CD4-positive, alpha-beta T cell treated with Interleukin-2 at 100 ng/mL for 4 hours (primary cell): ENCODE measurements around the gene PRAMEF8.
"Not testable (repeated sequence)": the region's sequence is repeated elsewhere in the genome, so short reads cannot be mapped to it uniquely, and the experiment has no call there.

Experiments used
- DNase-seq: peaks from one replicate; pipeline ENCODE4 v3.0.0-alpha.2; 2020; ENCODE audit warnings: low spot score

The PRAMEF8 gene

GRCh38 chr1:13285037-13285436 is at the start of gene PRAMEF8:
TSS of gene PRAMEF8 (minus strand) at chr1:13285137. CDS start at chr1:13284091, 1,046 bp downstream.
- DNase-seq: not testable (repeated sequence)

- DNase-seq: not testable (repeated sequence)
Observed at GRCh38 chr1:13315281-13315680, 30.3 kb upstream of the PRAMEF8 start, which contains the start of gene PRAMEF15. TSS of gene PRAMEF15 (plus strand) at chr1:13315581. CDS start at chr1:13318408, 2,827 bp downstream.

DNA sequence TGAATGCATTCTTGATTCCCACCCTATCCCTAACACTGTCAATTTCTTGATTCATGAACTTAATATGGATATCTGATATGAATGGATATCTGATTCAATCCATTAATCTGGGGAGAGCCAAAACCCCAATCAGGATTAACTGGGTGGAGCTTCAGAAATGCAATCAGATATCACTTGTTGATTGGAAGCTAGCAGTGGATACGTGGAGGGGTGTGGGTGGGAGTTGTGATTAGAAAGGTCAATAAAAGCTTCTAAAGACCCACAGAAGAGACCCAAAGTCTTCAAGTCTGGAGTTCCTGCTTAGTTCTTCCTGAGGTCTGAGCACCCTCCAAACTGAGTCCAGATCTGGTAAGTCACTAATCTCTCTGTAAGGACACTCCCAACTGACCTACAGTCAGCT is 18.3 kb upstream of the PRAMEF8 start, which contains the start of gene PRAMEF33:
PRAMEF33 (plus strand) TSS at position 301 of the 400 bp plus-strand sequence. CDS start 2,416 bp downstream, outside the sequence.
- not testable (repeated sequence) for DNase-seq

GRCh38 chr1:13302197-13302596 is 17.3 kb upstream of the PRAMEF8 start:
- DNase-seq: not testable (repeated sequence)

GRCh38 chr1:13298699-13299098 is 13.8 kb upstream of the PRAMEF8 start:
- DNase-seq: not testable (repeated sequence)

- DNase-seq: not testable (repeated sequence)
Observed at GRCh38 chr1:13297216-13297931, 12.4 kb upstream of the PRAMEF8 start.

DNA sequence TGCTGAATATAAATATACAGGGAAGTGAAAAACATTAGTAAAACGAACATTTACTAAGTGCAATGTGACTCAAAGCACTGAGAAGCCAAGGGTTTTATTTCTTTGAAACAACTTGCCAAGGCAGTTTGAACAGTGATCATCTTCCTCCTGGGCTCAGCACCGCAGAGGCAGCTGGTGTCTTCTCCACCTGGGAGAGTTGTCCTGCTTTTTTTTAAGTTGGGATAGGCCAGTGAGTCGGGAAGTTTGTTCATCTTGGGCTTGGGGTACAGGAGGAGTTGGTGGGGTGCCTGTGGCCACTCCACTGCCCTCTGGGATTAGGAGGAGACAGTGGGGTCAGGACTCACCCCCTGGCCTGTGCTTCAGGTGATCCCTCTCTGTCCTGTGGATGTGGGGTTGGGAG is 4.1 kb upstream of the PRAMEF8 start:
- not testable (repeated sequence) for DNase-seq

- not testable (repeated sequence) for DNase-seq
Observed at GRCh38 chr1:13279617-13280016, 5.3 kb downstream of the PRAMEF8 start.

- not testable (repeated sequence) for DNase-seq
Observed at GRCh38 chr1:13277016-13277415, 7.9 kb downstream of the PRAMEF8 start.

DNA sequence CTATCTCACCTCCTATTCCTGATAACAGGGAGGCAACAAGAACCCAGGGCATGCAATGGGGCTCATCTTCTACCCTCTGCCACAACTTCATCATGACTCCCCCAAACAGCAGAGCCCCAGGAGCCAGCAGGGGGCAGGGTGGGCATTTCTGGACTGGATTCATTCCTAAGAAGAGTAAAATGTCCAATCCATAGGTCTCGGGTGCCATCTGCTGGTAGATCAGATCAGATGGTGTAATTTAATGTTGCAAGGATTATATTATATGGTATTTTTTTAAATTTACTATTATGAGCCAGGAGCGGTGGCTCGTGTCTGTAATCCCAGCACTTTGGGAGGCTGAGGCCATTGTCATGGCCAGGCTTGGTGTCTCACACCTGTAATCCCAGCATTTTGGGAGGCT is 19.8 kb downstream of the PRAMEF8 start:
- DNase-seq: not testable (repeated sequence)

DNA sequence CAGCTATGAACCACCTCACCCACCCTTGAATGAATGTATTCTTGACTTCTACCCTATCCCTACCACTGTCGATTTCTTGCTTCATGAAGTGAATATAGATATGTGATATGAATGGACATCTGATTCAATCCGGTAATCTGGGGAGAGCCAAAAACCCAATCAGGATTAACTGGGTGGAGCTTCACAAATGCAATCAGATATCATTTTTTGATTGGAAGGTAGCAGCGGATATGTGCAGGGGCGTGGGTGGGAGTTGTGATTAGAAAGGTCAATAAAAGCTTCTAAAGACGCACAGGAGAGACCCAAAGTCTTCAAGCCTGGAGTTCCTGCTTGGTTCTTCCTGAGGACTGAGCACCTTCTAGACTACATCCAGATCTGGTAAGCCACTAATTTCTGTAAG is 31.0 kb downstream of the PRAMEF8 start, which contains the start of gene PRAMEF5:
PRAMEF5 (plus strand) TSS at position 301 of the 400 bp plus-strand sequence. CDS start 5,071 bp downstream, outside the sequence.
- not testable (repeated sequence) for DNase-seq

GRCh38 chr1:13247122-13247521 is 37.8 kb downstream of the PRAMEF8 start:
- DNase-seq: not testable (repeated sequence)

GRCh38 chr1:13246554-13246871 is 38.4 kb downstream of the PRAMEF8 start:
- not testable (repeated sequence) for DNase-seq

GRCh38 chr1:13245841-13246553 is 38.9 kb downstream of the PRAMEF8 start:
- not testable (repeated sequence) for DNase-seq

DNA sequence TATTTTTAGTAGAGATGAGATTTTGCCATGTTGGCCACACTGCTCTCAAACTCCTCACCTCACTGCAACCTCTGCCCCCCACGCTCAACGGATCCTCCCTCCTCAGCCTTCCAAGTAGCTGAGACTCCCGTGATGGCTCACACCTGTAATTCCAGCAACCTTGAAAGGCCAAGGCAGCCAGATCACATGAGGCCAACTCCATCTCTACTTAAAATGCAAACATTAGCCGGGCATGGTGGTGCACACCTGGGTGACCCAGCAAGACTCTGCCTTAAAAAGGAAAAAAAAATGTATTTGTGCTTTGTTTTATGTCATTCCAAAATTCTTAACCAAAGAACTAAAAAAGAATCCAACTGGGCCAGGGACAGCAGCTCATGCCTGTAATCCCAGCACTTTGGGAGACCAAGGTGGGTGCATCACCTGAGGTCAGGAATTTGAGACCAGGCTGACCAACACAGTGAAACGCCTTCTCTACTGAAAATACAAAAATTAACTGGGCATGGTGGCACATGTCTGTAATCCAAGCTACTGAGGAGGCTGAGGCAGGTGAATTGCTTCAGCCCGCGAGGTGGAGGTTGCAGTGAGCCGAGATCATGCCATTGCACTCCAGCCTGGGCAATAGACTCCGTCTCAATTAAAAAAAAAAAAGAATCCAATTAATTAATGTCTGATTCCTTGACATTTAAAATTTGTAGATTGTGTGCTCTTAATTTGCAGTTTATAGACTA is 41.2 kb downstream of the PRAMEF8 start:
- not testable (repeated sequence) for DNase-seq

GRCh38 chr1:13239633-13240032 is 45.3 kb downstream of the PRAMEF8 start:
- DNase-seq: not testable (repeated sequence)

DNA sequence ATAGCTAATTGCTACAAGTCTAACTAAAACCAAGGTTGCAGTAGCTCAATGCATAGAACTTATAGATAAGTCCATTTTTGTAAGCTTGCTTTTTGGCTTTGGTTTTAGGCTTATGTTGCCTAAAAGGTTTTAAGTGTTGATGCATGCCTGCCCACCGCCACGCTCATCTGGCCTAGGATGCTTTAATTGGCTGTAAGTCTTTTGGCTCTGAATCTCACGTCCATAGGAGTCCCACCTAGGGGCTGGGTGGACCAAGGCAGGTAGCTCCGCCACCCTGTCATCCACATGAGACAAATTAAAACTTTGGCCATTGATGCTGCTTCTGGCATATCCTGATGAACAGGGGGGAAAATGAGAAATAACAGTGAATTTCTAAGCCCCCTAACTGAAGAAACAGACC is 47.4 kb downstream of the PRAMEF8 start:
- DNase-seq: not testable (repeated sequence)

GRCh38 chr1:13234057-13234456 is 50.9 kb downstream of the PRAMEF8 start:
- DNase-seq: not testable (repeated sequence)

DNA sequence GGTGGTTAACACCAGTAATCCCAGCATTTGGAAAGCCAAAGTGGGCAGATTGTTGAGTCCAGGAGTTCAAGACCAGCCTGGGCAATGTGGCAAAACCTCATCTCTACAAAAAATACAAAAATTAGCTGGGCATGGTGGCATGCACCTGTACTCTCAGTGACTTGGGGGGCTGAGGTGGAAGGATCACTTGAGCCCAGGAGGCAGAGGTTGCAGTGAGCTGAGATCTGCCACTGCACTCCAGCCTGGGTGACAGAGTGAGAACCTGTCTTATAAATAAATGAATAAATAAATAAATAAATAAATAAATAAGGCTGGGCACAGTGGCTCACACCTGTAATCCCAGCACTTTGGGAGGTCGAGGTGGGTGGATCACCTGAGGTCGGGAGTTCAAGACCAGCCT is 52.9 kb downstream of the PRAMEF8 start:
- DNase-seq: not testable (repeated sequence)
